Activated CD8-positive, alpha-beta T cell treated with anti-CD3 and anti-CD28 coated beads for 36 hours (primary cell): ENCODE results near the gene FOXA1. TPM values are rescaled to one million over a fixed set of nuclear protein-coding genes. Genes with fewer than 3 reads are reported as not detected.

ENCODE experiments used
- ATAC-seq: fragments of 200-7000 bp; cut with Tn5 transposase; one replicate; pipeline ENCODE4 v1.10.0; 2021; ENCODE audit warnings: mild to moderate bottlenecking, moderate library complexity
- CTCF ChIA-PET: fragments of 350-600 bp; sonication (Branson Sonifier 250); formaldehyde crosslinking; loops from one replicate; lab custom pipeline; 2021; ENCODE audit warnings: antibody characterized with exemption; lab: Charles Lee
- POLR2A ChIA-PET: fragments of 350-600 bp; sonication (Branson Sonifier 250); formaldehyde crosslinking; loops from one replicate; lab custom pipeline; 2021; ENCODE audit warnings: antibody characterized with exemption; lab: Charles Lee
- DNase-seq: peaks from one replicate; pipeline ENCODE4 v3.0.0-alpha.2; 2020
- H3K27ac Mint-ChIP-seq: one replicate; pipeline ENCODE4 v1.8.0; 2021; ENCODE audit warnings: mild to moderate bottlenecking, mixed read lengths
- H3K27me3 Mint-ChIP-seq: one replicate; pipeline ENCODE4 v1.8.0; 2021; ENCODE audit warnings: mixed read lengths
- H3K36me3 Mint-ChIP-seq: one replicate; pipeline ENCODE4 v1.8.0; 2021; ENCODE audit warnings: low read depth, mixed read lengths
- H3K4me1 Mint-ChIP-seq: one replicate; pipeline ENCODE4 v1.8.0; 2021; ENCODE audit warnings: low read depth, mixed read lengths
- H3K4me3 Mint-ChIP-seq: one replicate; pipeline ENCODE4 v1.8.0; 2021; ENCODE audit warnings: mild to moderate bottlenecking, moderate library complexity, mixed read lengths
- H3K9me3 Mint-ChIP-seq: one replicate; pipeline ENCODE4 v1.8.0; 2021; ENCODE audit warnings: mixed read lengths
- intact Hi-C: fragments of 100-400 bp; cut with micrococcal nuclease; formaldehyde crosslinking; loops from one replicate; pipeline ENCODE4 v1.10.0; 2022
- total RNA-seq, 2 experiments: library from RNA; stranded (reverse); gene quantifications; one replicate each; pipeline ENCODE4 v1.2.3, GENCODE V29; 2021
- TF ChIP-seq, protein P1 (sequence below): fragments of 200-600 bp; IDR thresholded peaks from one replicate; pipeline ENCODE4 v1.8.0; 2022; ENCODE audit warnings: antibody characterized with exemption, mild to moderate bottlenecking

FOXA1 gene
- total RNA-seq, 2 experiments from 2014 or later, result not detected

DNA sequence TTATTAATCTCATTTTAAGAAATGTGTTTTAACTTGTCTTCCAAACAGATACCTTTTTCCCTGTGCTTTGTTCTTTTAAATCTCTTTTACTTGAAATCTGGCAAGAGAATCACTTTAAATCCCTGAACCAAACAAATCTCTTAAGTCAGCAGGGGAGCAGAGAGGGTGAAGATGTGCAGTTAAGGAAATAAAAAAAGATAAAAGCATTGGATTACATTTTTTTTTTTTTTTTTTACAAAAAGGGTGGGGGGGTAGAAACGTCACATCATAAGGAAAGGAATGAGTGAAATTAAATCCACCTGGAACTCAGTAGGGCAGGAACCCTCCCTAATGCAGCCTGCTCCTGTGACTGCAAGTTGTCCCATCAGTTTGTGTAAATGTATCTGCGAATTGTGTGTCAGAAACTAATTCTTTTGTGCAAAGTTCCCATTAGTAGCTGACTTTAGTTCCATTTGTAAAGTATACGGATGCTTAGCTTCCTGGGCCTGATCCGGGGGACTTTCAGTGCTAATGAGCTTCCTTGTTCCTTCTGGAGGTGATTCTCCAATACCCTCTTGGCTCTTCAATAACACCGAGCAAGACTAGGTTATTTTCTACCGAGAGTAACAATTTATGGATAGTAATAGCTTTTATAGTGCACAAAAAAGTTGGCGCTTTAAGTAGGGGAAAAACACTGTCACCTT is 1.9 kb upstream of the FOXA1 start:
- peaks cover 7% of the 10 kb centered on the region for H3K9me3 Mint-ChIP-seq
- peaks cover 80% of the 10 kb centered on the region for H3K27me3 Mint-ChIP-seq
- peaks cover 16% of the 10 kb centered on the region for H3K4me1 Mint-ChIP-seq
- no peak for ATAC-seq
- ChIA-PET POLR2A (interaction anchor here (0.6 kb wide), 1 partner anchor 9 kb away, joined by 3 read pairs; no protein-coding TSS in a partner anchor), CTCF (no interaction called here)
- no peak for DNase-seq
- no peak overlapping the region for H3K27ac Mint-ChIP-seq
- TF ChIP-seq, protein P1, sequence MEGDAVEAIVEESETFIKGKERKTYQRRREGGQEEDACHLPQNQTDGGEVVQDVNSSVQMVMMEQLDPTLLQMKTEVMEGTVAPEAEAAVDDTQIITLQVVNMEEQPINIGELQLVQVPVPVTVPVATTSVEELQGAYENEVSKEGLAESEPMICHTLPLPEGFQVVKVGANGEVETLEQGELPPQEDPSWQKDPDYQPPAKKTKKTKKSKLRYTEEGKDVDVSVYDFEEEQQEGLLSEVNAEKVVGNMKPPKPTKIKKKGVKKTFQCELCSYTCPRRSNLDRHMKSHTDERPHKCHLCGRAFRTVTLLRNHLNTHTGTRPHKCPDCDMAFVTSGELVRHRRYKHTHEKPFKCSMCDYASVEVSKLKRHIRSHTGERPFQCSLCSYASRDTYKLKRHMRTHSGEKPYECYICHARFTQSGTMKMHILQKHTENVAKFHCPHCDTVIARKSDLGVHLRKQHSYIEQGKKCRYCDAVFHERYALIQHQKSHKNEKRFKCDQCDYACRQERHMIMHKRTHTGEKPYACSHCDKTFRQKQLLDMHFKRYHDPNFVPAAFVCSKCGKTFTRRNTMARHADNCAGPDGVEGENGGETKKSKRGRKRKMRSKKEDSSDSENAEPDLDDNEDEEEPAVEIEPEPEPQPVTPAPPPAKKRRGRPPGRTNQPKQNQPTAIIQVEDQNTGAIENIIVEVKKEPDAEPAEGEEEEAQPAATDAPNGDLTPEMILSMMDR, result no peak
- no peak overlapping the region for H3K4me3 Mint-ChIP-seq
- H3K36me3 Mint-ChIP-seq, result peaks cover 14% of the 10 kb centered on the region
- intact Hi-C loops, result loop anchor here (10.0 kb wide), 1 partner anchor 942 kb away; no protein-coding TSS in a partner anchor

DNA sequence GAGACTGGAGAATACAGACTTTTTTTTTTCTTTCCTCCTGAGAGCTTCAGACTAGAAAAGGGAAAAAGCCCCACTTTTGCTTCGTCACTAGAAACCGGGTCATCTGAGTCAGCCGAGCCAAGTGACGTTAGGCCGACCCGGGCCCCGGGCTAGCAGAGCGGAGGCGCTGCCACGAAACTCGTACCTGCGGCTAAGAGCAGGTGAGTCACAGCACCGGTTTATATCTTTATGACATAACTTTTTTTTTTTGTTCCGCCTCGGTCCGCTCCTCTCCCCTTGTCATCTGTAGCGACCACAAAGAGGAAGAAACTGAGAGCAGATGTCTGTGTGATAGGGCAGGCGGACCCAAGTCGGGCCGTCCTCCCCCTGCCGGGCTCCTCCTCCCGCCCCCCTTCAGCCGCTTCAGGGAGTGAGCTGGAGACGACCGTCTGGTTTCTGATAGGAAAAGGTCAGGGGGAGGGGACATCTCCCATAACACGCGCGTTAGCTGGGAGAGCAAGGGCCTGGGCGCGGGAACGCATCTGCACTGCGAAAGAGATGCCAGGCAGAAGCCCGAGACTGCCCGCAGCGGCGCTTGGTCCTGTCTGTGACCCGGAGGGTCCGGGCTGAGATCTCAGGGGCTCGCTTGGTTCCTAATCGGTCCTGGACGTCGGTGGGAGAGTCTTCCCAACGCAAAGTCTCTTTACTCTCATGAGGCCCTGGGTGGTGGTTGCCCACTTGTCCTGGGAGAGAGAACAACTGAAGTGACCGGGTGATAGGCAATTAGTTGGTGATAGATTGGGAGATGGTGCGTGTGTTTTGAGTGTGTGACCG is 966 bp upstream of the FOXA1 start:
- intact Hi-C loops, result loop anchor here (10.0 kb wide), 1 partner anchor 941 kb away; no protein-coding TSS in a partner anchor
- Mint-ChIP-seq H3K4me3 (peak overlapping the region; percentile 64), H3K9me3 (peaks cover 7% of the 10 kb centered on the region), H3K27ac (peak overlapping the region; percentile 50), H3K27me3 (peaks cover 76% of the 10 kb centered on the region), H3K36me3 (peaks cover 16% of the 10 kb centered on the region), H3K4me1 (peaks cover 16% of the 10 kb centered on the region)
- POLR2A ChIA-PET, result no interaction called here
- ATAC-seq, result peak; percentile 89
- peak; percentile 88 for DNase-seq
- TF ChIP-seq, protein P1, result no peak
- CTCF ChIA-PET, result no interaction called here

DNA sequence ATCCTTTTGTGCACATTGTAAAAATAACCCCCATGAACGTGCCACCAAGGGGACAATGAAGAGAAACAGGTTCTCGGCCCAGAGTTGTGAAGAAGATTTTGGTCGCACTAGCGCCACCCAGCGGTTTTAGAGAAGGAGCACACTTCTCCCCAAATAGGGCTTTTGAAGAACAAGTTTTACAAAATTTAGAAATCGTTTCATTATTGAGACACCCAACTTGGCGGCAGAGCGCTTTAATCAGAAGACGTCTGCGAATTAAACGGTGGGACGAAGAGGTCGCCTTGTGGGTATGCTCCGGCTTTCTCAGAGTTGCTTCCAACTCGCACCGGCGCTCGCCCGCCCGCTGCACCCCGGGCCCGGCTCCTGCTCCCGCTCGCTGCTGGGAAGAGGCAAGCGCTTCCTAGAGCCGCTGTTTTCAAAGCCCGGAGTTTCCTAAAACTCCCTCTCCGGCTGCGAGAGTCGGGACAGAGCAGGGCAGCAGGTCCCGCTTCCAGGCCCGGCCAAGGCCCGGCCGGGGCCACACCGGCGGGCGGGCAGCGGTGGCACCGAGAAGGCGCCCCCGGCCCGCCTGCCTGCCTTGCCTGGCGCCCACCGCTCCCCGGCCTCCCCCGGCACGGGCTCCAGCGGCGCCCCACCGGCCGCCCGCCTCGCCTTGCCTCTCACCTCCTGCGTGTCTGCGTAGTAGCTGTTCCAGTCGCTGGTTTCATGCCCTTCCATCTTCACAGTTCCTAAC is 645 bp downstream of the FOXA1 start:
- ChIA-PET POLR2A (interaction anchor here (0.6 kb wide), 1 partner anchor 141 kb away, joined by 3 read pairs; no protein-coding TSS in a partner anchor), CTCF (no interaction called here)
- intact Hi-C loops, result loop anchor here (10.0 kb wide), 1 partner anchor 940 kb away; no protein-coding TSS in a partner anchor
- Mint-ChIP-seq H3K4me3 (peak overlapping the region; percentile 53), H3K4me1 (peaks cover 16% of the 10 kb centered on the region), H3K27me3 (peaks cover 72% of the 10 kb centered on the region), H3K36me3 (peaks cover 13% of the 10 kb centered on the region), H3K9me3 (peaks cover 10% of the 10 kb centered on the region), H3K27ac (peak overlapping the region; percentile 66)
- no peak for ATAC-seq
- DNase-seq, result peak; percentile 61
- TF ChIP-seq, protein P1, result peak; percentile 66

DNA sequence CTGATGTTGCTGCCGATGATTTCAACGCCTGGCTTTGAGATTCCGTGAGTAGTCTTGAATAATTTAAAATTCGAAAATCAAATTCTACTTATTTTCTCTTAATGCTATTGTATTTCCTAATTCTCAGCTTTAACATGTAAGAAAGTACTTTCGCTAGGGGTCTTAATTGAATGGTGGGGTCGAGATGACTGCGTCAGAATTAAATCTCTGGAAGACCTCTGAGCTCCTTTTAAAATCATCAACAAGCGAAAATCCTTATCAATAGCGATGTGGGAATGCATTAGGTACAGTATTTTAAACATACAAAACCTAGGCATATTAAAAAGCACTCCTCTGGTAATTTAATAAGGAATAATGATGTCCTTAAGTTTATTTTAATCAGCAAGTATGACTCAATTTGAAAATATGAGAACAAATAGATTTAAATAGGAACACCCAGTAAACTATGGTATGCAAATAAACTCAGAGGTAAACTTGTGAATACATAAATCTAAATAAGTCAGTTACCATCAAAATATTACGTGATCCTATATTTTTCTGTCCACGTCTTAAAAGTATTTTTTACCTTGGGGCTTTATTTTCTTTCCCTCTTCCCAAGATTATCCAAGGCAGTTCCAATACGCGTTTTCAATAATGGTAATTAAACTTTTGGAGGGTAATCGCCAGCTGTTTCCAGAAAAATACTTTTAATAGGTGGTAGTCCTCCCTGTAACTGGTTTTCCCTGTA is 1.4 kb downstream of the FOXA1 start:
- Mint-ChIP-seq H3K27ac (peak overlapping the region; percentile 66), H3K4me1 (peaks cover 16% of the 10 kb centered on the region), H3K36me3 (peaks cover 12% of the 10 kb centered on the region), H3K27me3 (peaks cover 72% of the 10 kb centered on the region), H3K4me3 (peak overlapping the region; percentile 53), H3K9me3 (peaks cover 12% of the 10 kb centered on the region)
- ChIA-PET CTCF (interaction anchor here (1.0 kb wide), 1 partner anchor 13 kb away, joined by 3 read pairs; no protein-coding TSS in a partner anchor), POLR2A (interaction anchor here (0.6 kb wide), 2 partner anchors 142 to 319 kb away, joined by 3 read pairs; no protein-coding TSS in a partner anchor)
- ATAC-seq, result no peak
- TF ChIP-seq, protein P1, result no peak
- intact Hi-C loops, result loop anchor here (10.0 kb wide), 1 partner anchor 939 kb away; no protein-coding TSS in a partner anchor
- no peak for DNase-seq
